ENCODE measurements around the gene LUC7L. TPM values are rescaled to one million over a fixed set of nuclear protein-coding genes. Genes with fewer than 3 reads are reported as not detected.

Gene LUC7L
- total and polyA plus RNA-seq, 9 donors = 56.6 to 112 (median 73.5) TPM

GRCh38 chr16:203246-203645, 26.0 kb downstream of the LUC7L start:
- H3K27ac ChIP-seq = no peak overlapping the region
- DNase-seq = no peak
- H3K4me1 ChIP-seq (ENCODE audit: insufficient read depth) = no peaks in the 10 kb centered on the region
- no peaks in the 10 kb centered on the region for H3K9me3 ChIP-seq
- H3K36me3 ChIP-seq = no peaks in the 10 kb centered on the region
- 94 to 98% (median 96%) methylated on average over 4 of the region's 4 CpGs for WGBS, 3 donors
- intact Hi-C loops (cut with DNase I) = no loop called here
- TF ChIP-seq EP300 (IDR thresholded peaks at IDR 0.05) = no peak
- no peak for TF ChIP-seq POLR2A (IDR thresholded peaks at IDR 0.05)
- TF ChIP-seq CTCF (IDR thresholded peaks at IDR 0.05) = no peak
- H3K4me3 ChIP-seq = no peak overlapping the region
- H3K27me3 ChIP-seq = no peaks in the 10 kb centered on the region

GRCh38 chr16:200388-200787, 28.9 kb downstream of the LUC7L start:
- no peaks in the 10 kb centered on the region for H3K27me3 ChIP-seq
- intact Hi-C loops (cut with DNase I) = no loop called here
- no peak overlapping the region for H3K4me3 ChIP-seq
- DNase-seq = no peak
- TF ChIP-seq POLR2A (IDR thresholded peaks at IDR 0.05) (no peak), CTCF (IDR thresholded peaks at IDR 0.05) (no peak), EP300 (IDR thresholded peaks at IDR 0.05) (no peak)
- no peaks in the 10 kb centered on the region for H3K9me3 ChIP-seq
- no peak overlapping the region for H3K27ac ChIP-seq
- 86 to 95% (median 90%) methylated on average over 5 of the region's 5 CpGs for WGBS, 3 donors
- H3K36me3 ChIP-seq = no peaks in the 10 kb centered on the region
- H3K4me1 ChIP-seq (ENCODE audit: insufficient read depth) = no peaks in the 10 kb centered on the region

- H3K27ac ChIP-seq = no peak overlapping the region
- H3K4me1 ChIP-seq (ENCODE audit: insufficient read depth) = no peaks in the 10 kb centered on the region
- no peaks in the 10 kb centered on the region for H3K9me3 ChIP-seq
- TF ChIP-seq CTCF (IDR thresholded peaks at IDR 0.05) = no peak
- TF ChIP-seq POLR2A (IDR thresholded peaks at IDR 0.05) = no peak
- TF ChIP-seq EP300 (IDR thresholded peaks at IDR 0.05) = no peak
- intact Hi-C loops (cut with DNase I) = no loop called here
- no peaks in the 10 kb centered on the region for H3K27me3 ChIP-seq
- H3K36me3 ChIP-seq = no peaks in the 10 kb centered on the region
- DNase-seq = no peak
- 92 to 94% (median 92%) methylated on average over 6 of the region's 6 CpGs for WGBS, 3 donors
- no peak overlapping the region for H3K4me3 ChIP-seq
Observed at GRCh38 chr16:194516-194915, 34.7 kb downstream of the LUC7L start.

- TF ChIP-seq EP300 (IDR thresholded peaks at IDR 0.05) (no peak), POLR2A (IDR thresholded peaks at IDR 0.05) (no peak)
- Histone ChIP-seq H3K27me3 (no peaks in the 10 kb centered on the region), H3K36me3 (no peaks in the 10 kb centered on the region), H3K4me1 (ENCODE audit: insufficient read depth) (no peaks in the 10 kb centered on the region), H3K27ac (no peak overlapping the region), H3K4me3 (no peak overlapping the region), H3K9me3 (no peaks in the 10 kb centered on the region)
- 90 to 92% (median 91%) methylated on average over 14 to 15 of the region's 15 CpGs for WGBS, 3 donors
- intact Hi-C loops (cut with DNase I) = no loop called here
- DNase-seq = no peak
Observed at GRCh38 chr16:193441-193840, 35.8 kb downstream of the LUC7L start.

GRCh38 chr16:192686-193085, 36.6 kb downstream of the LUC7L start:
- no peaks in the 10 kb centered on the region for H3K36me3 ChIP-seq
- no peaks in the 10 kb centered on the region for H3K27me3 ChIP-seq
- no peak overlapping the region for H3K4me3 ChIP-seq
- WGBS, 3 donors = 92 to 94% (median 93%) methylated on average over 11 of the region's 11 CpGs
- no peaks in the 10 kb centered on the region for H3K9me3 ChIP-seq
- DNase-seq = no peak
- no peaks in the 10 kb centered on the region for H3K4me1 ChIP-seq (ENCODE audit: insufficient read depth)
- H3K27ac ChIP-seq = no peak overlapping the region
- TF ChIP-seq CTCF (IDR thresholded peaks at IDR 0.05) (no peak), EP300 (IDR thresholded peaks at IDR 0.05) (no peak), POLR2A (IDR thresholded peaks at IDR 0.05) (no peak)
- intact Hi-C loops (cut with DNase I) = no loop called here

Data from ovary (tissue), 9 donors.